ENCODE measurements around the gene TCERG1L.

Gene TCERG1L

GRCh38 chr10:131200856-131201470 is 110.6 kb downstream of the TCERG1L start:
- DNase-seq: no peak
- no peaks in the 10 kb centered on the region for H3K36me3 ChIP-seq
- no peaks in the 10 kb centered on the region for H3K27me3 ChIP-seq (ENCODE audit: insufficient read depth, low read depth, severe bottlenecking)
- no peak overlapping the region for H3K4me3 ChIP-seq (ENCODE audit: low read depth, low read length)
- H3K27ac ChIP-seq: no peak overlapping the region
- TF ChIP-seq CTCF (IDR thresholded peaks at IDR 0.05; ENCODE audit: low read depth, low read length): no peak
- H3K9me3 ChIP-seq (ENCODE audit: severe bottlenecking): no peaks in the 10 kb centered on the region

GRCh38 chr10:131199646-131200045 is 111.9 kb downstream of the TCERG1L start:
- DNase-seq: no peak
- Histone ChIP-seq H3K27me3 (ENCODE audit: insufficient read depth, low read depth, severe bottlenecking) (no peaks in the 10 kb centered on the region), H3K9me3 (ENCODE audit: severe bottlenecking) (no peaks in the 10 kb centered on the region), H3K36me3 (no peaks in the 10 kb centered on the region), H3K27ac (no peak overlapping the region), H3K4me3 (ENCODE audit: low read depth, low read length) (no peak overlapping the region)
- TF ChIP-seq CTCF (IDR thresholded peaks at IDR 0.05; ENCODE audit: low read depth, low read length): no peak

- Histone ChIP-seq H3K36me3 (no peaks in the 10 kb centered on the region), H3K4me3 (ENCODE audit: low read depth, low read length) (no peak overlapping the region), H3K27ac (no peak overlapping the region), H3K9me3 (ENCODE audit: severe bottlenecking) (no peaks in the 10 kb centered on the region), H3K27me3 (ENCODE audit: insufficient read depth, low read depth, severe bottlenecking) (no peaks in the 10 kb centered on the region)
- no peak for TF ChIP-seq CTCF (IDR thresholded peaks at IDR 0.05; ENCODE audit: low read depth, low read length)
- DNase-seq: no peak
These were observed 112.7 kb downstream of the TCERG1L start for GRCh38 chr10:131198843-131199242.

GRCh38 chr10:131198401-131198800 is 113.1 kb downstream of the TCERG1L start:
- Histone ChIP-seq H3K36me3 (no peaks in the 10 kb centered on the region), H3K27me3 (ENCODE audit: insufficient read depth, low read depth, severe bottlenecking) (no peaks in the 10 kb centered on the region), H3K27ac (no peak overlapping the region), H3K4me3 (ENCODE audit: low read depth, low read length) (no peak overlapping the region), H3K9me3 (ENCODE audit: severe bottlenecking) (no peaks in the 10 kb centered on the region)
- no peak for DNase-seq
- no peak for TF ChIP-seq CTCF (IDR thresholded peaks at IDR 0.05; ENCODE audit: low read depth, low read length)

GRCh38 chr10:131196176-131196885 is 115.2 kb downstream of the TCERG1L start:
- TF ChIP-seq CTCF (IDR thresholded peaks at IDR 0.05; ENCODE audit: low read depth, low read length): no peak
- H3K36me3 ChIP-seq: no peaks in the 10 kb centered on the region
- no peak overlapping the region for H3K4me3 ChIP-seq (ENCODE audit: low read depth, low read length)
- DNase-seq: no peak
- H3K27ac ChIP-seq: no peak overlapping the region
- no peaks in the 10 kb centered on the region for H3K27me3 ChIP-seq (ENCODE audit: insufficient read depth, low read depth, severe bottlenecking)
- H3K9me3 ChIP-seq (ENCODE audit: severe bottlenecking): no peaks in the 10 kb centered on the region

Data from WERI-Rb-1 (cell line).